Fibroblast of the aortic adventitia (primary cell): ENCODE measurements around the gene CSMD2. TPM values are rescaled to one million over a fixed set of nuclear protein-coding genes. Genes with fewer than 3 reads are reported as not detected.

ENCODE experiments used
- DNase-seq: peaks from one replicate; pipeline ENCODE4 v3.0.0-alpha.2; 2010; ENCODE audit warnings: low read depth
- H3K4me3 ChIP-seq: 2 replicates; pipeline ENCODE4 v1.5.1; 2011; ENCODE audit warnings: low read depth, mild to moderate bottlenecking, control low read depth, low read length, moderate library complexity
- CTCF ChIP-seq: IDR thresholded peaks from 2 replicates; pipeline ENCODE4 v1.5.1; 2011; ENCODE audit warnings: mild to moderate bottlenecking, low read length, control low read depth, inconsistent platforms; ENCODE audit not compliant: insufficient read depth
- total RNA-seq: library from RNA; depleted of rRNA; stranded (reverse); fragments of >200 nt; gene quantifications from 2 replicates; pipeline ENCODE4 v1.2.3, GENCODE V29; 2012; ENCODE audit warnings: low replicate concordance

CSMD2 gene
- total RNA-seq, 1 donor = 6.6 TPM

GRCh38 chr1:34127006-34128000, 37.7 kb downstream of the CSMD2 start:
- no peak for DNase-seq
- TF ChIP-seq CTCF = no peak
- no peak overlapping the region for H3K4me3 ChIP-seq

- TF ChIP-seq CTCF = no peak
Observed at GRCh38 chr1:34126486-34126885, 38.5 kb downstream of the CSMD2 start.

GRCh38 chr1:34125721-34126380, 39.2 kb downstream of the CSMD2 start:
- H3K4me3 ChIP-seq = no peak overlapping the region
- no peak for TF ChIP-seq CTCF
- DNase-seq = peak; percentile 10

More at GRCh38 chr1:34126486-34126885, 38.5 kb downstream of the CSMD2 start:
- no peak overlapping the region for H3K4me3 ChIP-seq
- no peak for DNase-seq

- TF ChIP-seq CTCF = no peak
- DNase-seq = no peak
- H3K4me3 ChIP-seq = no peak overlapping the region
Observed at GRCh38 chr1:34122080-34122932, 42.7 kb downstream of the CSMD2 start.

- no peak for DNase-seq
- TF ChIP-seq CTCF = no peak
- no peak overlapping the region for H3K4me3 ChIP-seq
Observed at GRCh38 chr1:34115233-34115632, 49.8 kb downstream of the CSMD2 start.

- peak; percentile 32 for DNase-seq
- no peak overlapping the region for H3K4me3 ChIP-seq
- TF ChIP-seq CTCF = peak; percentile 40
Observed at GRCh38 chr1:34113887-34114286, 51.1 kb downstream of the CSMD2 start.
